ENCODE measurements around the gene MAPKAPK5.

Gene MAPKAPK5

GRCh38 chr12:111932241-111932640, 90.2 kb downstream of the MAPKAPK5 start:
- no peak for TF ChIP-seq CTCF (IDR thresholded peaks at IDR 0.05; ENCODE audit: borderline replicate concordance, extremely low read depth, low read length, poor library complexity, severe bottlenecking)
- no peak for TF ChIP-seq EZH2 (IDR thresholded peaks at IDR 0.05; ENCODE audit: borderline replicate concordance, low read depth, low read length, severe bottlenecking)

DNA sequence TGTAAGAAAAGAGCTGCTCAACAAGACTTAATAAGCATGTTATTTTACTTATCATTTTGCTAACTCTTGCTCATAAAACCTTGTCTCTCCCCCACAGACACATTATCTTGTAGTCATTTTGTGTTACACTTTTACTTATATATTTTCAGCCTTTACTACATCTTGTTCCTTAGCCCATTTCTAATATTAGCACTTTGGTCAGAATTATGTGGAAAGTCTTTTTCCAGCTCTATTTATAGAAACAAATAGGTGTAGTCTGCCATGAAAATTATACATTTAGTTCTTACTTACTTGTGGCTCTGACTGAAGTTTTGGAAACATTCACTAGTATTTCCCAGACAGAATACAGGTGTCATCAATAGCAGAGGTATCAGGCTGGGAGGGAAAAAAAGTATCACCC, 94.8 kb downstream of the MAPKAPK5 start:
- Histone ChIP-seq H3K9ac (ENCODE audit: low read depth, low read length) (no peak overlapping the region), H3K4me2 (ENCODE audit: insufficient read depth, low read length) (no peak overlapping the region), H2AFZ (ENCODE audit: low read depth, low read length) (no peak overlapping the region), H3K27ac (ENCODE audit: low read length) (no peak overlapping the region), H3K79me2 (ENCODE audit: insufficient read depth, low read length) (no peaks in the 10 kb centered on the region), H3K4me1 (ENCODE audit: insufficient read depth, low read length) (no peaks in the 10 kb centered on the region), H3K27me3 (ENCODE audit: insufficient read depth, low read length, poor library complexity) (no peaks in the 10 kb centered on the region), H3K9me3 (ENCODE audit: insufficient read depth, low read length, severe bottlenecking) (no peaks in the 10 kb centered on the region), H3K36me3 (ENCODE audit: insufficient read depth, low read length) (no peaks in the 10 kb centered on the region), H3K4me3 (ENCODE audit: low read depth in 1 of 2, low read length in 2 of 2) (no peak overlapping the region), H4K20me1 (ENCODE audit: insufficient read depth, low read length) (no peaks in the 10 kb centered on the region)
- ATAC-seq (ENCODE audit: insufficient read depth, low read depth) (no peak), DNase-seq (no peak)
- no peak for TF ChIP-seq EZH2 (IDR thresholded peaks at IDR 0.05; ENCODE audit: borderline replicate concordance, low read depth, low read length, severe bottlenecking)
- TF ChIP-seq CTCF (IDR thresholded peaks at IDR 0.05; ENCODE audit: borderline replicate concordance, extremely low read depth, low read length, poor library complexity, severe bottlenecking), result no peak

More at GRCh38 chr12:111932241-111932640, 90.2 kb downstream of the MAPKAPK5 start:
- H3K9ac ChIP-seq (ENCODE audit: low read depth, low read length), result no peak overlapping the region
- H3K27ac ChIP-seq (ENCODE audit: low read length), result no peak overlapping the region
- no peaks in the 10 kb centered on the region for H4K20me1 ChIP-seq (ENCODE audit: insufficient read depth, low read length)
- DNase-seq (no peak), ATAC-seq (ENCODE audit: insufficient read depth, low read depth) (no peak)
- no peaks in the 10 kb centered on the region for H3K9me3 ChIP-seq (ENCODE audit: insufficient read depth, low read length, severe bottlenecking)
- no peak overlapping the region for H2AFZ ChIP-seq (ENCODE audit: low read depth, low read length)
- H3K4me3 ChIP-seq (ENCODE audit: low read depth in 1 of 2, low read length in 2 of 2), result no peak overlapping the region
- no peaks in the 10 kb centered on the region for H3K4me1 ChIP-seq (ENCODE audit: insufficient read depth, low read length)
- no peaks in the 10 kb centered on the region for H3K79me2 ChIP-seq (ENCODE audit: insufficient read depth, low read length)
- H3K4me2 ChIP-seq (ENCODE audit: insufficient read depth, low read length), result no peak overlapping the region
- no peaks in the 10 kb centered on the region for H3K27me3 ChIP-seq (ENCODE audit: insufficient read depth, low read length, poor library complexity)
- no peaks in the 10 kb centered on the region for H3K36me3 ChIP-seq (ENCODE audit: insufficient read depth, low read length)

GRCh38 chr12:111937429-111937828, 95.4 kb downstream of the MAPKAPK5 start:
- Histone ChIP-seq H2AFZ (ENCODE audit: low read depth, low read length) (no peak overlapping the region), H3K9ac (ENCODE audit: low read depth, low read length) (no peak overlapping the region), H3K27me3 (ENCODE audit: insufficient read depth, low read length, poor library complexity) (no peaks in the 10 kb centered on the region), H3K36me3 (ENCODE audit: insufficient read depth, low read length) (no peaks in the 10 kb centered on the region), H4K20me1 (ENCODE audit: insufficient read depth, low read length) (no peaks in the 10 kb centered on the region), H3K4me2 (ENCODE audit: insufficient read depth, low read length) (no peak overlapping the region), H3K9me3 (ENCODE audit: insufficient read depth, low read length, severe bottlenecking) (no peaks in the 10 kb centered on the region), H3K4me3 (ENCODE audit: low read depth in 1 of 2, low read length in 2 of 2) (no peak overlapping the region), H3K27ac (ENCODE audit: low read length) (no peak overlapping the region), H3K4me1 (ENCODE audit: insufficient read depth, low read length) (no peaks in the 10 kb centered on the region), H3K79me2 (ENCODE audit: insufficient read depth, low read length) (no peaks in the 10 kb centered on the region)
- no peak for ATAC-seq (ENCODE audit: insufficient read depth, low read depth)
- DNase-seq, result no peak
- TF ChIP-seq EZH2 (IDR thresholded peaks at IDR 0.05; ENCODE audit: borderline replicate concordance, low read depth, low read length, severe bottlenecking) (no peak), CTCF (IDR thresholded peaks at IDR 0.05; ENCODE audit: borderline replicate concordance, extremely low read depth, low read length, poor library complexity, severe bottlenecking) (no peak)

DNA sequence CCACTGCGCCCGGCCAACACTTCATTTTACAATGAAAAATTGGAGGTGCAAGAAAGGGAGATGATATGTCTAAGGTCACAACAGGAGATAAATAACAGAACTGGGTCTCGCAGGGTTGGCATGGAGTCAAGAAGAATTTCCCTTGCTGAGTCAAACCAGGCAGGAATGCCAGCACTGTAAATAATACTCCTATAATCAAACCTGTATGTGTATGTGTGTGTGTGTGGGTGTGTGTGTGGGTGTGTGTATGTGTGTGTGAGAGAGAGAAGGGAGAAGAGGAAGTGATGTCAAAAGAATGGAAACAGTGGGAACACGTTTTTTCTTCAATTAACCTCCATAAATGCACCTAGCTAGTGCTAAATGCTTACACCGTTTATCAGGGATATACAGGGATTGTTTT, 100.5 kb downstream of the MAPKAPK5 start:
- Histone ChIP-seq H3K36me3 (ENCODE audit: insufficient read depth, low read length) (no peaks in the 10 kb centered on the region), H3K4me2 (ENCODE audit: insufficient read depth, low read length) (no peak overlapping the region), H3K9me3 (ENCODE audit: insufficient read depth, low read length, severe bottlenecking) (no peaks in the 10 kb centered on the region), H3K4me3 (ENCODE audit: low read depth in 1 of 2, low read length in 2 of 2) (no peak overlapping the region), H2AFZ (ENCODE audit: low read depth, low read length) (no peak overlapping the region), H3K4me1 (ENCODE audit: insufficient read depth, low read length) (peaks cover 5% of the 10 kb centered on the region; the same call in 1 of the 2 replicates), H4K20me1 (ENCODE audit: insufficient read depth, low read length) (no peaks in the 10 kb centered on the region), H3K27me3 (ENCODE audit: insufficient read depth, low read length, poor library complexity) (no peaks in the 10 kb centered on the region), H3K9ac (ENCODE audit: low read depth, low read length) (no peak overlapping the region), H3K79me2 (ENCODE audit: insufficient read depth, low read length) (no peaks in the 10 kb centered on the region), H3K27ac (ENCODE audit: low read length) (no peak overlapping the region)
- DNase-seq, result no peak
- no peak for ATAC-seq (ENCODE audit: insufficient read depth, low read depth)
- no peak for TF ChIP-seq CTCF (IDR thresholded peaks at IDR 0.05; ENCODE audit: borderline replicate concordance, extremely low read depth, low read length, poor library complexity, severe bottlenecking)
- no peak for TF ChIP-seq EZH2 (IDR thresholded peaks at IDR 0.05; ENCODE audit: borderline replicate concordance, low read depth, low read length, severe bottlenecking)

All from DND-41 (cell line).